GM12865 (cell line): Measurements from ENCODE around the gene STX16.

Source experiments
- DNase-seq: peaks from one replicate; pipeline ENCODE4 v3.0.0; 2010; ENCODE audit warnings: low read depth
- H3K4me3 ChIP-seq: 2 replicates; pipeline ENCODE4 v1.5.1; 2011; ENCODE audit warnings: mild to moderate bottlenecking, low read depth, low read length, control low read depth
- TF ChIP-seq, protein P1 (sequence below): IDR thresholded peaks from 2 replicates; pipeline ENCODE4 v1.5.1; 2011; ENCODE audit warnings: low read length, control low read depth, low read depth, inconsistent platforms; ENCODE audit not compliant: insufficient read depth; ENCODE audit errors: missing control alignments

Gene STX16

DNA sequence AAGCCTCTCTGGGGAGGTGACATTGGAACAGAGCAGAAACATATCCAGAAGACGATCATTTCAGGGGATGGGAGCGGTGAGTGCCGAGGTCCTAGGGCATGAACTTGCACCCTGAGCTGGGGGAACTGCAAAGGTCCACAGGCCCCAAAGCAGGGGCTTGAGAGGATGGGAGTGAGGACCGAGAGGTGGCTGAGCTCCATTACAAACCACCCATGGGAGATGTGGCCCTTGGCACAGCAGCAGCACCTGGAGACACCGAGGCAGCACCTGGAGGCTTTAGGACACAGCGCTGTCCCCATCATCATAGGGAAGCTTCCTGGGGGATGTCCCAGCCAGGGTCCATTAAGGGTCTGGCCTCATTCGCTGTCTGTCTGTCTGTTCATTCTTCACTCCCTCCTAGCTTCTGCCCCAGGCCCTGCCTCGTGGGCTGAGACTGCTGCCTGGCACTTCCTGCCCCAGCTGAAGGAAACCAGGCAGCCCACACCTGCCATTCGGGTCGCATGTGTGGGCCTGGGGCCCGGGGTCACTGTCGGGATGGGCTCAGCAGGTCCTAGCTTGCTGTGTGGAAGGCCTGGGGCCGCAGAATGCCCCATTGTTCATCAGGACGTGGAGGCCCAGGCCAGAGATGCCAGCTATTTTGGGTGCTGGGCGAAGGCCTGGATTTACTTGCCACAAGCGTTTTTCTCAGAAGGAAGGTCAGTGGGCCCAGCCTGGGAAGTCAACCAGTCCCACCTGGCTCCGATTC is 42.8 kb upstream of the STX16 start:
- no peak overlapping the region for H3K4me3 ChIP-seq
- TF ChIP-seq, protein P1, sequence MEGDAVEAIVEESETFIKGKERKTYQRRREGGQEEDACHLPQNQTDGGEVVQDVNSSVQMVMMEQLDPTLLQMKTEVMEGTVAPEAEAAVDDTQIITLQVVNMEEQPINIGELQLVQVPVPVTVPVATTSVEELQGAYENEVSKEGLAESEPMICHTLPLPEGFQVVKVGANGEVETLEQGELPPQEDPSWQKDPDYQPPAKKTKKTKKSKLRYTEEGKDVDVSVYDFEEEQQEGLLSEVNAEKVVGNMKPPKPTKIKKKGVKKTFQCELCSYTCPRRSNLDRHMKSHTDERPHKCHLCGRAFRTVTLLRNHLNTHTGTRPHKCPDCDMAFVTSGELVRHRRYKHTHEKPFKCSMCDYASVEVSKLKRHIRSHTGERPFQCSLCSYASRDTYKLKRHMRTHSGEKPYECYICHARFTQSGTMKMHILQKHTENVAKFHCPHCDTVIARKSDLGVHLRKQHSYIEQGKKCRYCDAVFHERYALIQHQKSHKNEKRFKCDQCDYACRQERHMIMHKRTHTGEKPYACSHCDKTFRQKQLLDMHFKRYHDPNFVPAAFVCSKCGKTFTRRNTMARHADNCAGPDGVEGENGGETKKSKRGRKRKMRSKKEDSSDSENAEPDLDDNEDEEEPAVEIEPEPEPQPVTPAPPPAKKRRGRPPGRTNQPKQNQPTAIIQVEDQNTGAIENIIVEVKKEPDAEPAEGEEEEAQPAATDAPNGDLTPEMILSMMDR, result no peak
- DNase-seq, result no peak

DNA sequence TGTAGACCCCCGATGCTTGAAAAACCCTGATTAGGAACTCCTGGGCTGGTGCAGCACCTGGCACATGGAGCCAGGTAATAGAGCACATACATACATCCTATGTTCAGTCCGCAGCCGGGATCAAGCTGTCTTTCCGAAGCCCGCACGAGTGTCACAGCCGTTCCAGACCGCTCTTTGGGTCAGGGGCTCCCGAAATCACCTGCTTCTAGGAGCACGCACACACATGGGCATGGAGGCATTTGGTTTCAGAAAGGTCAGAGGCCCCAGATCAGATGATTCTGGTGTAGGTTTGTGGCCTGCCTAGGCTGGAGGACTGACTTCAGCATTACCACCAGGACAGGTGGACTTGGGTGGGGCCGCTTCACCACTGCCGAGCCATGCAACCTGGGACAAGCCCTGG is 42.1 kb upstream of the STX16 start:
- TF ChIP-seq, protein P1, result no peak
- no peak for DNase-seq

DNA sequence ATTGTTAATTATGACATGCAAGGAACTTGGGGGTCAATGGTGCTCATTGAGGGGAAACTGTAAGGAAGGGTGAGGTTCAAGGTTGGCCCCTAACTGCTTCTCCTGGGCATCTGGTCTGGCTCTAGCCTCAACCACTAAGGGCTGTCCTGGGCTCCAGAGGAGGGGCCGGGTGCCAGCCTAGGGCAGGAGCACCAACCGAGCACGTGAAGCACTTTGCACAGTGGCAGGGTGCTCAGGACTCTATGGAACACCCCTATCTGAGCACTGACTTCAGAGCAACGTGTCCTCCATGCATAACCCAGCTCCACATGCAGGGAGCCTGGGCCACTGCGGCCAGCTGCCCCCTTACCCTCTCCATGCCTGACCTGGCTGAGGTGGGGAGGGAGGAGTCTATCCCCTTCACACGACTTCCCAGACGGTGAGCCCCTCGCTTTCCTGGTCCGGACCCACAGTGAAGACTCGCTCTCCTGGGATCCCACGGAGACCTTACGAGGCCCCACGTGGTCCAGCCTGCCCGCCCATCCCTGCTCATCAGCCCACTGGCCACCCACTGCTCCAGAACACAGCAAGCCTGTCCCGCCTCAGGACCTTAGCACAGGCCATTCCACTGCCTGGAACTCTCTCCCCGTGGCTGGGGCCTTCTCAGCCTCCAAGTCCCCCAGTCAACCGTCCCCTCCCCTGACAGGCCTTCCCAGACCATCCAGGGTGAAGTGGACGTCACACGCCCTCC is 40.8 kb upstream of the STX16 start:
- TF ChIP-seq, protein P1, result no peak
- H3K4me3 ChIP-seq, result no peak overlapping the region
- DNase-seq, result no peak

More for the DNA sequence above, 42.1 kb upstream of the STX16 start:
- H3K4me3 ChIP-seq, result no peak overlapping the region

DNA sequence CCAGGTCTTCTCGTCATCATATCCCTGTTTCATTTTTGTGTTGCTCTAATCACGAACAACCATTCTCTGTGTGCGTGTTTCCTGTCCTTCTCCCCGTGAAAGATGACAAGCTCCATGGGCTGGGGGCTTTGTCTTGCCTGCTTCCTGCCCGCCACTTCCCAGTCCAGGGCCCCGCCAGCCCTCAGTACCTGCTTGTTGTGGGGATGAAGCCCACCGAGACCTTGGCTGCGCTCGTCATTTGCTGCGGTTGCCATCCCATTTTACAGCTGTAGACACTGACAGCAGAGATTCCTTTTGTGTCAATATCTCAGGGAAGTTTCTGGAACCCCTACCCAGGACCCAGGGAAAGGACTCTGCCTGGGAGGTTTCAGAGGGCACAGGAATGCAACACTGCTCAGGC is 40.3 kb upstream of the STX16 start:
- H3K4me3 ChIP-seq, result no peak overlapping the region
- no peak for DNase-seq
- TF ChIP-seq, protein P1, result no peak

DNA sequence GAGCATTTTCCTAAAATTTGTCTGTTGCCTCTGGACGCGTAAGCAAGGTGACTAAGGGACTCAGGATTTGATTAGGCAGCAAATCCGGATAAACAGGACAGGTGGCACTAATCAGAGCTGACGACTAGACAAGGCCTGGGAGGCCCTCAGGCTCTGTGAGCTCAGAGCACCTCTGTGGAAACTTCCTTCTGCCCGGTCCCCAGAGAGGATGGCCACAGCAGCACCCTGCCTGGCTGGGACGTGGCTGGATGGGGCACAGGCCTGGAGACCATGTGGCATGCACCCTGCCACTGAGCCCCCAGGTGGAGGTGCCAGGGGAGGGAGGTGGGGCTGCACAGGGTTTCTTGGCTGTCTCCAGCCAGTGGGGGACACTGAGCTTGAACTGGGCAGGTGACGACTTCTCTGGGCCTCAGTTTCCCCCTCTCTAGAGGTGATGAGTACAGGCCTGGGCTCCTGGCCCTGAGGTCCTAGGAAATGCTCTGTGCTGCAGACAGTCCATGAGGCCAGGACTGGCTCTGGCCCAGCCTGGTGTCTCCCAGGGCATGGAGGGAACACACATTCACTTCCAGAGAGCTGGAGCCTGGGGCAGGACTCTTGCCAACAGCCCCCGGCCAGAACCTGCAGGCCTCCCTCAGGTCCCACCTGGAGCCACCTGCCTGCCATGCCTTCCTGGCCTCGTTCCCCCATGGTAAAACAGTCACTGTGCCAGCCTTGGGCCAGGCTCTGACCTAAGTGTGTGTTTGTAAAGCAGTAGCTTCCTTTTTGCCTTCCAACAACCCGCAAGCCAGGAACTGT is 39.6 kb upstream of the STX16 start:
- H3K4me3 ChIP-seq, result no peak overlapping the region
- TF ChIP-seq, protein P1, result no peak
- no peak for DNase-seq

GRCh38 chr20:58612121-58612691 is 38.9 kb upstream of the STX16 start:
- TF ChIP-seq, protein P1, result no peak
- no peak for DNase-seq

More at GRCh38 chr20:58612121-58612691, 38.9 kb upstream of the STX16 start:
- no peak overlapping the region for H3K4me3 ChIP-seq
